ENCODE measurements around the gene U2AF1L4.

The U2AF1L4 gene

GRCh38 chr19:35745328-35746086 lies at the start of gene U2AF1L4, which contains the start of gene PSENEN:
TSS of gene U2AF1L4 (minus strand) at chr19:35745418. CDS start at chr19:35745391, 27 bp downstream.
TSS of gene PSENEN (plus strand) at chr19:35745651. CDS start at chr19:35745931, 280 bp downstream.
- peak; percentile 99 for DNase-seq (ENCODE audit: low spot score)

DNA sequence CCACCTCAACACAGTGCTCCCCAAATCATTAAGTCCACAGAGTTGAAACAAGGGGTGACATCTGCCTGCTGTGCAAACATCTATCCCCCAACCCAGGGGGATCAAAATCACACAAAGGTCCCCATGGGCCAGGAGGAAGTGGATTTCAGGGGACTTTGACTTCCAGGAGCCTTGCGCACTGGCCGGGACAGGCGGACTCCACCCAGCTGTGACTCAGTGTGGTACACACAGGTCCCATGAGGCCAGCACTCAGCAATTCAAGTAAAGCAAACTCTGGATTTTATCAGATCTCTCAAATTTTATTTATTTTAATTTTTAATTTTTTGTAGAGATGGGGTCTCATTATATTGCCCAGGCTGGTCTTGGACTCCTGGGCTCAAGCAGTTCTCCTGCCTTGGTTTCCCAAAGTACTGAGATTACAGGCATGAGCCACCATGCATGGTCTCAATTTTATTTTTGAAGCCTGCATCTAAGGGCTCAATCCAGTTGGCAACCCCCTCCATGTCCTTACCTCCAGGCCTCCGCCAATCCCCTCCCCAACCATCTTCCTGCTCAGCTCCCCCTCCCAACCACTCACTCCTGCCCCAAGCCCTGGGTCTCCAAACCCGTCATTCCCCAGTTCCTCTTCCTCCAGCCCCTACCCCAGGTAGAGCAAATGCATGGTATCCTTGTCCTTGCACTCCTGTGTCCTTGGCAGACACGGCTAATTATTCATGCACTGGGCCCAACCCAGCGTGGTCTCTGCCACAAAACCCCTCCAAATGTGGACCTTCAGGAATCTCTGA lies 48.4 kb upstream of the U2AF1L4 start:
- DNase-seq (ENCODE audit: low spot score), result no peak

- no peak for DNase-seq (ENCODE audit: low spot score)
Observed at GRCh38 chr19:35792888-35793287, 47.7 kb upstream of the U2AF1L4 start.

DNA sequence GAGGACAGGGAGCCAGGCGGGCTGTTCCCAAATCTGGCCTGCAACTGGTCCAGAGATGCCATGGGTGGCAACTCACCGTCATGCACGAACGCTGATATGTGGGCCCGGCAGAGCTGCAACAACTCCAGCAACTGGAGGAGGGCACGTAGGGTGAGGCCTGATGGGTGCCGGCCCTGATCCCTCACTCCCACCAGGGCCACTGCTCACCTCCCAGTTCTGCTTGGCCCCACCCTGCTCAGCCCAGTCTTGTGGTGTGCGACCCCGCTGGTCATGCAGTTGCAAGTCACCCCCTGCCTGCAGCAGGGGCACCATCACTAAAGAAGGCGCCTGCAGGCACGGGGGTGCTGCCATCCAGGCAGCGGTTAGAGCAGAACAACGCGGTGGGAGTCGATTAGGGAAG lies 47.1 kb upstream of the U2AF1L4 start:
- no peak for DNase-seq (ENCODE audit: low spot score)

DNA sequence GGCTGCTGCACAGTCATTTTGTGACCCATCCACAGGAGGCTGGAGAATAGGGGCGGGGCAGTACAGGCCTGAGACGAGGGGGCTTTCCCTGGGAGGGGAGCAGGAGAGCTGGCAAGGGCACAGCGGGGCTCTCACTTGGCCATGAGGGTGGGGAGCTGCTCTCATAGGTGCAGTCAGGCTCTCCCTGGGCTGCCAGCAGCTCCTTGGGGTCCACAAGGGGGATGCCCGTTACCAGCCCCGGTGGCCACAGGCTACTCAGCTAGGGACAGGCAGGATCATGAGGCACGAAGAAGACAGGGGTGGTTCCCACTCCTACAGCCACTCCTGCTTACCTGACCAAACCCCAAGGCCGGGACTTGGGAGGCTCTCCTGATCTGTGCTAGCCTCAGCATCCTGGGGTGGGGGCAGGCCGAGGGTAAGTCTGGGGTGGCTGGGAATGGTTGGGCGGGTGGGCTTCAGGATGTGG lies 46.6 kb upstream of the U2AF1L4 start:
- no peak for DNase-seq (ENCODE audit: low spot score)

DNA sequence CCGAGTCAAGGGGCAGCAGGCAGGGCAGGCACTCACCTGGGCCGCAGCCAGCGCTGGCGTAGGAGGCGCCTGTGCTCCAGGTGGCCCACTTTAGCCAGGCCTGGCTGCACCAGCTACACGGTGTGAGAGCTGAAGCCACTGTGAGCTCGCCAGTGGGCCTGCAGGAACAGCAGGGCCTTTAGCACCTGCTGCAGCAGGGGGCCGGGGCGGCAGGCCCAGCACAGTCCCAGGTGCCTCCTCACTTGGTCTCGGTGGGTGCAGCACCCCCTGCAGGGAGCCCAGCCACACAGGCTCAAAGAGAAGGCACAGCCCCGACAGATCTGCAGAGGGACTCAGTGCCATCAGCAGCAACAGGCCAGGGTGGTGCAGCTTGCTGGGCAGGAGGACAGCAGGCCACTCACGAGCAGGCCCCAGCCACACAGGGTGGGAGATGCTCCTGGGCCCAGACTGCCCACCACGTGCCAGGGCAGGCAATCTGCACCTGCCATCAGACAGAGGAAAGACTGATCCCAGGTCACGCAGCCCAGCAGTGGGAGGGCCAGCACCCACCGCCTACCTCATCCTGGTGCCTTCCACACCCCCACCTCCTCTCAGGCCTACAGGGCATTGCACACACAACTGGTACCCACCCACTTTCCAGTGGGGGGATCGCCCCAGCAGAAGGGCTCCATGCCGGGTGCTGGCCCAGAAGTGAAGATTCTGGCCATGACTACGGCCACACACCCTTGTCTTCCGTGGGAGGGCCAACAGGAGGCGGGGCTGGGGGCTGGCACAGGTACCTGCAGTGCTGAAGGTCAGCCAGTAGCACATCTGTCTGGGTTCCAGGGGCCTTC lies 46.0 kb upstream of the U2AF1L4 start:
- DNase-seq (ENCODE audit: low spot score), result peak; percentile 70

DNA sequence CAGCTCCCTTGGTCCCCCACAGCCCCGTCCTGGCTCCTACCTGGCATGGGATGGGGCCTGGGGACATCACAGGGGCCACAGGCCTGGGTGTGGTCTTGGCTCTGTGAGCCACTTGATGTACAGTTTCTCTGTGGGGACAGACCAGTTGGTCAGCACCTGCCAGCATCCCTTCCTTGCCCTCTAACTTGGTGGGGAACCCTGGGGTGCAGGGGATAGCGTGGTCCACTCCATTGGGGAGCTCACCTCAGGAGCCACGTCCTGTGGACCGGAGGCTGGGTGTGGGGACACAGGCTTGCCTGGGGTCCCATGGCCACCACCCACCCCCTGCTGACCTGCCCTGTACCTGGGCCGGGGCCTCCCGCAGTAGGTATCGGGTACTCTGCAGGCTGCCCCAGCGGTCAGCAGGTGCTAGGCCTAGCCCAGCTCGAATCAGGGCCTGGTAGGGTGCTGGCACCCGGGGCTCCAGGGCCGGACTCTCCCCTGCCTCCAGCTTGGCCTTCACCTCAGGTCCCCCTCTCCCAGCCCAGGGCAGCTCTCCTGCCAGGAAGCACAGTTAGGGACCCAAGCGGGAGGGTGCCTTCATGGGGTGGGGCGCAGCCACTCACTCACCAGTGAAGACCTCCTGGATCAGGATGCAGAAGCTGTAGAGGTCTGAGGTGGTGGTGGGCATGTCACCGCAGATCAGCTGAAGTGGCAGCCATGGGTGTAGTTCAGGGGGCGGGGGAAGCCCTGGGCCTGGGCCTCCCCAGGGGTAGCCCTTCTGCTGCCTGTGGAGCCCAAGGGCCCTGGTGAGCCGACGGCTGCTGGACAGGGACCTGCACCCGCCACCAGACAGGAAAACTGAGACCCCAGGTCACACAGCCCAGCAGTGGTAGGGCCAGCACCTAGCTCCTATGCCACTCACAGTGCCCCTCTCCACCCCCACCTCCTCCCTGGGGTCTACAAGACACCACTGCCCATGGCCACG lies 45.0 kb upstream of the U2AF1L4 start:
- DNase-seq (ENCODE audit: low spot score), result no peak

DNA sequence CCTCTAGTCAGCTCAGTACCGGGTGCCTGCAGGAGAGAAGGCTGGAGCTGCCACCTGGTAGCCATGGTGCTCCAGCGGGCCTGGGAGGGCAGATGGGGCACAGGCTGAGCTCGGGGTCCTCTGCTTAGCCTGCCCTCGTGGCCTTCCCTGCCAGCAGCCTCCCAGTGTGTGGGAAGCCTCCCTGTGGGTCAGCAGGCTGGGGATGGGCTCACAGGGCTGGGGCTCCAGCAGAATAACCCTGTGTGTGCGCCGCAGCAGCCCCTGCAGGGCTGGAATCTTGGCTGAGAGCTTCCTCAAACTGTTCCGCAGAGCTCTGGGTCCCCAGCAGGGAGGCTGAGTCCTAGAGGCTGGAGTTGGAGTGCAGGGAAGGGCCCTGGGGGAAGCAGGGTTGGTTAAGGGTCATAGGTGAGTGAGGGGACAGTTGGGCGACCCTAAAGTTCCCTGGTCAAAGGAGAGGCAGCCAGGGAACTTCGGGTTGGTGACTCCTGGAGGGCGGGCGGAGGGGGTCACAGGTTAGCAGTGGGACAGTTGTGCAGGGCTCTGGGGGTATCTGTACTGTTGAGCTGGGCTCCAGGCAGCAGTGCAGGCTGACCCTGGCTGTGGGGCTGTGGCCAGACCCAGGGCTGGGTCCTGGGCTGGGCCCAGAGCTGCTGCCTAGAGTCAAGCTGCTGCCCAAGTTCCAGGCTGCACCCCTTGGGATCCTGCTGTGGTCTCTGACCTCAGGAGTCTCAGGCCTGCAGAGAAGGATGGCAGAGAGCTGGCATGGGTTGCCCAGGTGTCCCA lies 44.2 kb upstream of the U2AF1L4 start:
- no peak for DNase-seq (ENCODE audit: low spot score)

DNA sequence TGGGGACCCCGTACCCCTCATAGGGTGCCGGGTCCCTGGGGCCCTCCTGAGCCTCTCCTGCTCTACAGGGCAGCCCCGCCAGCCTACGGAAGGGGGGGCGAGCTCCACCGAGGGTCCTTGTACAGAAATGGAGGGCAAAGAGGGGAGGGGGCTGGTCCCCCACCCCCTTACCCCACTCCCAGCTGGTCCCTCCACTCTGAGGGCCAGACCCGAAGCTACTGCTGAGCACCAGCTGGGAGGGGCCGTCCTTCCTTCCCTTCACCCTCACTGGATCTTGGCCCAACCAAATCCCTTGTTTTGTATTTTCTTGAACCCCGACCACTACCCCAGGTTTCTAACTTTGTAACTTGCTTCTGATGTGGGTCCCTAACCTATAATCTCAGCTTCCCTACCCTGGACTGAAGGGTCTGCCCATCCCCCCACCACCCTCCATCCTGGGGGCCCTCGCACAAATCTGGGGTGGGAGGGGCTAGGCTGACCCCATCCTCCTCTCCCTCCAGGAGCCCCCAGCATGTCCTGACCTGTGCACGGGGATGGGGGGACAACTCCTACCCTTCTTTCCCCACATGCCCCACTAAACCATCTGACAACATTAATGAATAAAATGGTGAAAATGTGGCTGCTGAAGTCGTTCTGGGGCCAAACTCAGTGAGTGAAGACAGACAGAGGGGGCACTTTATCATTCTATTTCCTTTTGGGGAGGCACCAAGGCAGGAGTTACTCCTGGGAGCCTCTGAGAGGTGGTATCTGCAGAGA lies 43.2 kb upstream of the U2AF1L4 start:
- no peak for DNase-seq (ENCODE audit: low spot score)

DNA sequence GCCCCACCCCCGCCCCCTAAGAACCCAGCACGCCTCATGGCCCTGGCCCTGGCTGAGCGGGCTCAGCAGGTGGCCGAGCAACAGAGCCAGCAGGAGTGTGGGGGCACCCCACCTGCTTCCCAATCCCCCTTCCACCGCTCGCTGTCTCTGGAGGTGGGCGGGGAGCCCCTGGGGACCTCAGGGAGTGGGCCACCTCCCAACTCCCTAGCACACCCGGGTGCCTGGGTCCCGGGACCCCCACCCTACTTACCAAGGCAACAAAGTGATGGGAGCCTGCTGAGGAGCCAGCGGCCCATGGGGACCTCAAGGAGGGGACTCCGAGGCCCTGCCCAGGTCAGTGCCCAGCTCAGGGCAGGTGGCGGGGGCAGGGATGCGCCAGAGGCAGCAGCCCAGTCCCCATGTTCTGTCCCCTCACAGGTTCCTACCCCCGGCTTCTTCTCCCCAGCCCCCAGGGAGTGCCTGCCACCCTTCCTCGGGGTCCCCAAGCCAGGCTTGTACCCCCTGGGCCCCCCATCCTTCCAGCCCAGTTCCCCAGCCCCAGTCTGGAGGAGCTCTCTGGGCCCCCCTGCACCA lies 42.1 kb upstream of the U2AF1L4 start:
- no peak for DNase-seq (ENCODE audit: low spot score)

DNA sequence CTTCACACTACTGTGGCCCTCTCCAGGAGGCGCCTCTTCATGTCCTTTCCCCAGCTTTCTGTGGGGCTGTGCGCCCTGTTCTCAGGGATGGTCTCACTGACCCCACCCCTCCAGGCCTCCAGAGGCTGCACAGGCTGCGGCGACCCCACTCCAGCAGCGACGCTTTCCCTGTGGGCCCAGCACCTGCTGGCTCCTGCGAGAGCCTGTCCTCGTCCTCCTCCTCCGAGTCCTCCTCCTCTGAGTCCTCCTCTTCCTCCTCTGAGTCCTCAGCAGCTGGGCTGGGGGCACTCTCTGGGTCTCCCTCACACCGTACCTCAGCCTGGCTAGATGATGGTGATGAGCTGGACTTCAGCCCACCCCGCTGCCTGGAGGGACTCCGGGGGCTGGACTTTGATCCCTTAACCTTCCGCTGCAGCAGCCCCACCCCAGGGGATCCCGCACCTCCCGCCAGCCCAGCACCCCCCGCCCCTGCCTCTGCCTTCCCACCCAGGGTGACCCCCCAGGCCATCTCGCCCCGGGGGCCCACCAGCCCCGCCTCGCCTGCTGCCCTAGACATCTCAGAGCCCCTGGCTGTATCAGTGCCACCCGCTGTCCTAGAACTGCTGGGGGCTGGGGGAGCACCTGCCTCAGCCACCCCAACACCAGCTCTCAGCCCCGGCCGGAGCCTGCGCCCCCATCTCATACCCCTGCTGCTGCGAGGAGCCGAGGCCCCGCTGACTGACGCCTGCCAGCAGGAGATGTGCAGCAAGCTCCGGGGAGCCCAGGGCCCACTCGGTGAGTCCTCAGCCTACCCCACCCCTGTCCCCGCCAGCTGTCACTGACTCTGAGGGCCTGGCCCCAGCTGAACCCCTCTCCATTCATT lies 41.3 kb upstream of the U2AF1L4 start:
- no peak for DNase-seq (ENCODE audit: low spot score)

DNA sequence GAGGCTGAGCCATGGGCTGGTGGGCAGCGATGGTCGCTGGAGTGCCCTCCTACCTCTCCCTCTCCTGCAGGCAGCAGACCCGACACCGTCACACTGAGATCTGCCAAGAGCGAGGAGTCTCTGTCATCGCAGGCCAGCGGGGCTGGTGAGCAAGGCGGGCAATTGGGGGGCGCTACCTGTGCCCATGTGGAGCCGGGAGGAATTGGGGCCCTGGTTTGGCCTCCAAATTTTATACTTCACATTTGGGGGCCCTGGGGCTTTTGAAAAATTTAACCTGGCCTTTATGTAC lies 40.1 kb upstream of the U2AF1L4 start:
- DNase-seq (ENCODE audit: low spot score), result no peak

DNA sequence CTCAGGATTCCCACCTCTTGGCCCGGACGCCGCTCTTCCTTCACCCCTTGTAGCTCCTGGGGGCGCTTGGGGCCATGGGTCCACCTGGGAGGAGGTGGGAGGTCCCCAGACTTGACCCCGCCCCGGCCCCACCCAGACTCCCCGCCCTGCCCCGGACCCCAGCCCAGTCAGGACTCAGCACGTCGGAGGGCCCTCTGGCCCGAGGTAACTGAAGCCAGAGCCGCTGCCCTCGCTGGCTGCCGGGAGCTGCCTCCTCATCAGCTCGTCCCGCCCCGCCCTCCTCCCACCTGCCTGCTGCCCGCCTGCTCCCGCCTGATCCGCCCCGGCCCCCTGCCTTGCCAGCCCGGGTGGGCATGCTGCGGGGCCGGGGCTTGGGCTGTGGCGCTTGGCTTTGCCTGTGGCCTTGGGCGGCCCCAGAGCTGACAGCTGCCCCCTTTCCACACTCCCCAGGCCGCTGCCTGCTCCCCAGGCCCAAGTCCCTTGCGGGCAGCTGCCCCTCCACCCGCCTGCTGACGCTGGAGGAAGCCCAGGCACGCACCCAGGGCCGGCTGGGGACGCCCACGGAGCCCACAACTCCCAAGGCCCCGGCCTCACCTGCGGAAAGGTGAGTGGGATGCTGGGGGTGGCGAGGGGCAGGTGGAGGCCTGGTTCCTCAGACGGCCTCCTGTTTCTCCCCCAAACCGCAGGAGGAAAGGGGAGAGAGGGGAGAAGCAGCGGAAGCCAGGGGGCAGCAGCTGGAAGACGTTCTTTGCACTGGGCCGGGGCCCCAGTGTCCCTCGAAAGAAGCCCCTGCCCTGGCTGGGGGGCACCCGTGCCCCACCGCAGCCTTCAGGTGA lies 39.5 kb upstream of the U2AF1L4 start:
- DNase-seq (ENCODE audit: low spot score), result no peak

DNA sequence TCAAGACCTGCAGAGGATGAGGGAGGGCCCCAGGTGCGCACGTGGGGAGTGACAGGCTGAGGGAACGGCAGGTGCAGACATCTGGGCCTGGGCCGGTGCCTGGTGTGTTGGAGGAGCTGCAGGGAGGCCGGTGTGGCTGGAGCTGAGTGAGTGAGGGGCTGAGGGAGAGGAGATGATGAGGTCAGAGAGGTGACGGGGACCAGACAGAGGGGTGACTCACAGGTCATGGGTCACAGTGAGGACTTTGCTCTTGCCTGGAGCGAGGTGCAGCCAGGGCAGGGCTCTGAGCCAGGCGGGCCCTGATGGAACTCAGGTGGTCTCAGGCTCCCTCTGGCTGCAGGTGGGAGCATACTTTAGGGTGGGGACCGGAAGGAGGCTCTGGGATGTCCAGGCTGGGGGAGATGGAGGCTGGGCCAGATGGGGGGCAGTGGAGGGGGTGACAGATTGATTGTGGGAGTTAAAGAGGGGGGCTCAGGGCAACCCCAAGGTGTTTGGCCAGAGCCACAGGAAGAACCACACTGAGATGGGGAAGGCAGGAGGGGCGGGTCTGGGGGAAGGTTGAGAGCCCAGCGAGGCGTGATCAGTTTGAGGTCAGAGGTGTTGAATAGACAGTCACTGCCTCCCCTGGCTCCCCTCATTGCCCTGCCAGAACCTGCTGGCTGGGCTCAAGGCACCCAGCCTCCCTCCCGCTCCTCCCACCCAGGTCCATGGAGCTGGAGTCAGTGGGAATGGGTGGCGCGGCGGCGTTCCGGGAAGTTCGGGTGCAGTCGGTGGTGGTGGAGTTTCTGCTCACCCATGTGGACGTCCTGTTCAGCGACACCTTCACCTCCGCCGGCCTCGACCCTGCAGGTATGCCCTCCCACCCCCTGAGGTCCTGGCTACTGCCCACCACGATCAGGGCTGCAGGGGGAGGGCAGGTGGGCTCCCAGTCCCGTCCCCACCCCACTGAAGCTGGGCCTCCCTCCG lies 38.5 kb upstream of the U2AF1L4 start:
- DNase-seq (ENCODE audit: low spot score), result no peak

- no peak for DNase-seq (ENCODE audit: low spot score)
Observed at GRCh38 chr19:35782589-35782988, 37.4 kb upstream of the U2AF1L4 start.

- no peak for DNase-seq (ENCODE audit: low spot score)
Observed at GRCh38 chr19:35781650-35782049, 36.4 kb upstream of the U2AF1L4 start.

Measured in NAMALWA (cell line).